Lung (tissue), 12 donors: ENCODE data around the gene ELK1. TPM values are rescaled to one million over a fixed set of nuclear protein-coding genes. Genes with fewer than 3 reads are reported as not detected.
A peak's percentile ranks its signal among the peaks of the same experiment; 100 is the strongest.
"Not testable (repeated sequence)": the region's sequence is repeated elsewhere in the genome, so short reads cannot be mapped to it uniquely, and the experiment has no call there.

Experiments
- ATAC-seq: fragments of 200-7000 bp; cut with Tn5 transposase; one replicate; pipeline ENCODE4 v1.9.1; 2020; ENCODE audit warnings: moderate number of reproducible peaks; ENCODE audit not compliant: insufficient read depth, low FRiP score
- DNase-seq, 3 donors: peaks; one replicate each; pipeline ENCODE4 v3.0.0-alpha.2; 2013 to 2017
- H3K27ac ChIP-seq, 2 donors: one replicate each; pipeline ENCODE4 v1.5.1; 2013; ENCODE audit warnings: mild to moderate bottlenecking in 2 of 2, moderate library complexity in 2 of 2, control low read depth in 1 of 2, inconsistent platforms in 1 of 2, low read depth in 1 of 2, low read length in 1 of 2
- H3K27me3 ChIP-seq, 3 donors: one replicate each; pipeline ENCODE4 v1.5.1; 2013; ENCODE audit warnings: low read length in 2 of 3; ENCODE audit not compliant: control insufficient read depth in 3 of 3, insufficient read depth in 3 of 3
- H3K36me3 ChIP-seq, 4 donors: one replicate each; pipeline ENCODE4 v1.5.1; 2013; ENCODE audit warnings: low read length in 4 of 4, mild to moderate bottlenecking in 1 of 4, moderate library complexity in 1 of 4; ENCODE audit not compliant: control insufficient read depth in 4 of 4, insufficient read depth in 4 of 4
- H3K4me1 ChIP-seq, 5 donors: one replicate each; pipeline ENCODE4 v1.5.1; 2013; ENCODE audit warnings: low read length in 5 of 5, mild to moderate bottlenecking in 2 of 5, moderate library complexity in 1 of 5; ENCODE audit not compliant: control insufficient read depth in 5 of 5, insufficient read depth in 5 of 5
- H3K4me3 ChIP-seq: one replicate; pipeline ENCODE4 v1.5.1; 2013; ENCODE audit warnings: mild to moderate bottlenecking, control low read depth, moderate library complexity
- H3K9ac ChIP-seq, 2 donors: one replicate each; pipeline ENCODE4 v1.5.1; 2013; ENCODE audit warnings: low read length in 2 of 2, control low read depth in 1 of 2; ENCODE audit not compliant: insufficient read depth in 1 of 2
- H3K9me3 ChIP-seq, 4 donors: one replicate each; pipeline ENCODE4 v1.5.1; 2013; ENCODE audit warnings: low read length in 3 of 4, mild to moderate bottlenecking in 1 of 4, moderate library complexity in 1 of 4; ENCODE audit not compliant: control insufficient read depth in 4 of 4, insufficient read depth in 3 of 4
- CTCF ChIP-seq: IDR thresholded peaks from 2 replicates; pipeline ENCODE4 v1.5.1; 2012; ENCODE audit warnings: mild to moderate bottlenecking; ENCODE audit errors: control extremely low read depth, extremely low read depth
- WGBS, 2 donors: extraction: QIAGEN DNeasy Blood & Tissue Kit; methylation state at CpG; one replicate each; pipeline ENCODE4 v1.1.7; 2013; 5-methylcytosine and 5-hydroxymethylcytosine counted together
- polyA plus RNA-seq, 2 donors: library from polyadenylated mRNA; stranded (reverse); fragments of 200-250 nt; gene quantifications; one replicate each; pipeline ENCODE4 v1.2.1, GENCODE V29; 2013
- total RNA-seq, 2 donors: library from RNA; depleted of rRNA in 1 of 2; stranded (reverse); fragments of >200 nt in 1 of 2; gene quantifications; one replicate each; pipeline ENCODE4 v1.2.1, GENCODE V29; 2014 to 2021
- donor health status: control.
- donor health status: control.
- donor health status: Bipolar disorder and iron deficiency.
- donor health status: healthy.
- donor health status: DM: yes; HTN: yes; CAD: no.

The ELK1 gene
- total and polyA plus RNA-seq, 4 donors, result 9.8 to 37.6 (median 26.2) TPM

GRCh38 chrX:47610511-47610910 lies 39.9 kb downstream of the ELK1 start:
- Histone ChIP-seq H3K4me1 (no peaks in the 10 kb centered on the region), H3K36me3 (no peaks in the 10 kb centered on the region), H3K9ac (no peak overlapping the region), H3K9me3 (peaks cover 0 to 6% (median 3%) of the 10 kb centered on the region in 4 donors), H3K27me3 (peaks cover 0 to 3% (median 0%) of the 10 kb centered on the region in 3 donors), H3K4me3 (no peak overlapping the region), H3K27ac (no peak overlapping the region)
- 46 to 64% methylated on average over 4 of the region's 4 CpGs for WGBS, 2 donors
- no peak for DNase-seq
- no peak for ATAC-seq
- no peak for TF ChIP-seq CTCF

- DNase-seq, result peak in 1 of 3 donors; percentile 10
- TF ChIP-seq CTCF, result no peak
- H3K9me3 ChIP-seq, result peaks cover 0 to 4% (median 1%) of the 10 kb centered on the region in 4 donors
- 31 to 62% methylated on average over 7 to 9 of the region's 9 CpGs for WGBS, 2 donors
- ATAC-seq, result no peak
- H3K36me3 ChIP-seq, result no peaks in the 10 kb centered on the region
- H3K4me3 ChIP-seq, result no peak overlapping the region
- H3K27ac ChIP-seq, result no peak overlapping the region
- H3K27me3 ChIP-seq, result no peaks in the 10 kb centered on the region
- no peak overlapping the region for H3K9ac ChIP-seq
- H3K4me1 ChIP-seq, result no peaks in the 10 kb centered on the region
These were observed 42.1 kb downstream of the ELK1 start for GRCh38 chrX:47608130-47608810.

- H3K4me1 ChIP-seq, result no peaks in the 10 kb centered on the region
- H3K27ac ChIP-seq, result no peak overlapping the region
- no peak for TF ChIP-seq CTCF
- no peaks in the 10 kb centered on the region for H3K27me3 ChIP-seq
- ATAC-seq (no peak), DNase-seq (no peak)
- H3K9ac ChIP-seq, result no peak overlapping the region
- H3K36me3 ChIP-seq, result no peaks in the 10 kb centered on the region
- no peak overlapping the region for H3K4me3 ChIP-seq
- H3K9me3 ChIP-seq, result peaks cover 0 to 2% (median under 1%) of the 10 kb centered on the region in 4 donors
These were observed 43.3 kb downstream of the ELK1 start for GRCh38 chrX:47607091-47607490.

GRCh38 chrX:47605024-47605423 lies 45.3 kb downstream of the ELK1 start:
- DNase-seq, result no peak
- Histone ChIP-seq H3K27me3 (no peaks in the 10 kb centered on the region), H3K27ac (no peak overlapping the region), H3K4me3 (no peak overlapping the region), H3K36me3 (no peaks in the 10 kb centered on the region), H3K9ac (no peak overlapping the region), H3K4me1 (no peaks in the 10 kb centered on the region), H3K9me3 (peaks cover 0 to 4% (median 2%) of the 10 kb centered on the region in 4 donors)
- no peak for TF ChIP-seq CTCF
- ATAC-seq, result no peak
- WGBS, 2 donors, result 66 to 74% methylated on average over 9 of the region's 9 CpGs

GRCh38 chrX:47603125-47603524 lies 47.2 kb downstream of the ELK1 start:
- H3K4me3 ChIP-seq, H3K27ac ChIP-seq, H3K36me3 ChIP-seq, H3K9me3 ChIP-seq, ATAC-seq, DNase-seq, H3K27me3 ChIP-seq, H3K9ac ChIP-seq, H3K4me1 ChIP-seq: not testable (repeated sequence)
- WGBS, 2 donors, result 92 to 95% methylated on average over 4 of the region's 4 CpGs
